ENCODE measurements around the gene USP30. TPM values are rescaled to one million over a fixed set of nuclear protein-coding genes. Genes with fewer than 3 reads are reported as not detected.

USP30 gene
- total and polyA plus RNA-seq, 9 of the 15 experiments (the other 6 are each of a cell fraction or from before 2014, with no cell fraction given), result 1.4 to 15.2 (median 7.0) TPM

GRCh38 chr12:109052414-109053323 is at the start of gene USP30 (continued):
- TF ChIP-seq GTF2B (IDR thresholded peaks at IDR 0.05; ENCODE audit: extremely low read depth, insufficient read length), result no peak
- TF ChIP-seq CREM (IDR thresholded peaks at IDR 0.05; ENCODE audit: low read depth), result peak; percentile 75
- 0 out of 2 replicates have a peak, but pooled peaks have one; percentile 53 for TF ChIP-seq HMG20B (CRISPR knock-in tag; IDR thresholded peaks at IDR 0.05)
- peak; percentile 83; the same call in 1 of the 2 replicates for TF ChIP-seq RHOXF2B (CRISPR knock-in tag; conservative IDR thresholded peaks at IDR 0.05)
- no peak for TF ChIP-seq RFX7 (CRISPR knock-in tag; IDR thresholded peaks at IDR 0.05)
- peak; percentile 51 to 58; a peak in 1 of 4 replicates for TF ChIP-seq TBL1XR1 (IDR thresholded peaks at IDR 0.05; ENCODE audit: low read length in 2 of 2)
- TF ChIP-seq STAG1 (CRISPR knock-in tag; IDR thresholded peaks at IDR 0.05; ENCODE audit: borderline replicate concordance), result no peak
- TF ChIP-seq EWSR1 (IDR thresholded peaks at IDR 0.05; ENCODE audit: borderline replicate concordance, low read depth, partially characterized antibody), result no peak
- TF ChIP-seq MTF1 (CRISPR knock-in tag; IDR thresholded peaks at IDR 0.05; ENCODE audit: borderline replicate concordance), result no peak
- no peak for TF ChIP-seq ZNF165 (CRISPR knock-in tag; IDR thresholded peaks at IDR 0.05; ENCODE audit: borderline replicate concordance)
- TF ChIP-seq KAT7 (CRISPR knock-in tag; IDR thresholded peaks at IDR 0.05; ENCODE audit: borderline replicate concordance), result no peak; the same call in 1 of the 2 replicates
- TF ChIP-seq, protein P1, sequence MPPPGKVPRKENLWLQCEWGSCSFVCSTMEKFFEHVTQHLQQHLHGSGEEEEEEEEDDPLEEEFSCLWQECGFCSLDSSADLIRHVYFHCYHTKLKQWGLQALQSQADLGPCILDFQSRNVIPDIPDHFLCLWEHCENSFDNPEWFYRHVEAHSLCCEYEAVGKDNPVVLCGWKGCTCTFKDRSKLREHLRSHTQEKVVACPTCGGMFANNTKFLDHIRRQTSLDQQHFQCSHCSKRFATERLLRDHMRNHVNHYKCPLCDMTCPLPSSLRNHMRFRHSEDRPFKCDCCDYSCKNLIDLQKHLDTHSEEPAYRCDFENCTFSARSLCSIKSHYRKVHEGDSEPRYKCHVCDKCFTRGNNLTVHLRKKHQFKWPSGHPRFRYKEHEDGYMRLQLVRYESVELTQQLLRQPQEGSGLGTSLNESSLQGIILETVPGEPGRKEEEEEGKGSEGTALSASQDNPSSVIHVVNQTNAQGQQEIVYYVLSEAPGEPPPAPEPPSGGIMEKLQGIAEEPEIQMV (tag; conservative IDR thresholded peaks at IDR 0.05; ENCODE audit: low read depth), result no peak
- TF ChIP-seq MCM2 (IDR thresholded peaks at IDR 0.05; ENCODE audit: low read depth), result no peak
- TF ChIP-seq MBD2 (IDR thresholded peaks at IDR 0.05; ENCODE audit: borderline replicate concordance, low read depth), result peak; percentile 45; the same call in 1 of the 2 replicates
- no peak for TF ChIP-seq ZNF354B (CRISPR knock-in tag; IDR thresholded peaks at IDR 0.05)
- peak; percentile 43 for TF ChIP-seq L3MBTL2 (IDR thresholded peaks at IDR 0.05)
- TF ChIP-seq STAT6 (CRISPR knock-in tag; IDR thresholded peaks at IDR 0.05), result 0 out of 2 replicates have a peak, but pooled peaks have one; percentile 37
- TF ChIP-seq HDAC3 (IDR thresholded peaks at IDR 0.05; ENCODE audit: borderline replicate concordance, partially characterized antibody), result no peak
- TF ChIP-seq ZNF511 (CRISPR knock-in tag; IDR thresholded peaks at IDR 0.05), result peak; percentile 87; the same call in 1 of the 2 replicates
- peak; percentile 100 for TF ChIP-seq GABPA (tag; conservative IDR thresholded peaks at IDR 0.05; ENCODE audit: low read depth)
- TF ChIP-seq, protein P2, sequence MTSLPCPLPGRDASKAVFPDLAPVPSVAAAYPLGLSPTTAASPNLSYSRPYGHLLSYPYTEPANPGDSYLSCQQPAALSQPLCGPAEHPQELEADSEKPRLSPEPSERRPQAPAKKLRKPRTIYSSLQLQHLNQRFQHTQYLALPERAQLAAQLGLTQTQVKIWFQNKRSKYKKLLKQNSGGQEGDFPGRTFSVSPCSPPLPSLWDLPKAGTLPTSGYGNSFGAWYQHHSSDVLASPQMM (CRISPR knock-in tag; IDR thresholded peaks at IDR 0.05), result no peak
- TF ChIP-seq ZNF174 (CRISPR knock-in tag; IDR thresholded peaks at IDR 0.05), result no peak

Data from K562 (cell line).